ENCODE measurements around the gene ARL4D. TPM values are rescaled to one million over a fixed set of nuclear protein-coding genes. Genes with fewer than 3 reads are reported as not detected.

ARL4D gene
- total RNA-seq, 2 donors from 2014 or later: 5.5 to 24.1 TPM

- Histone ChIP-seq H3K27ac (no peak overlapping the region), H3K4me1 (no peaks in the 10 kb centered on the region), H3K27me3 (no peaks in the 10 kb centered on the region), H3K4me3 (no peak overlapping the region), H3K9me3 (no peaks in the 10 kb centered on the region), H3K36me3 (no peaks in the 10 kb centered on the region)
- no peak for DNase-seq (ENCODE audit: low spot score)
- TF ChIP-seq CTCF (IDR thresholded peaks at IDR 0.05): no peak
These were observed 40.2 kb downstream of the ARL4D start for GRCh38 chr17:43439041-43439440.

- Histone ChIP-seq H3K4me1 (no peaks in the 10 kb centered on the region), H3K27me3 (no peaks in the 10 kb centered on the region), H3K9me3 (no peaks in the 10 kb centered on the region), H3K36me3 (no peaks in the 10 kb centered on the region), H3K27ac (no peak overlapping the region), H3K4me3 (no peak overlapping the region)
- no peak for TF ChIP-seq CTCF (IDR thresholded peaks at IDR 0.05)
- no peak for DNase-seq (ENCODE audit: low spot score)
These were observed 43.9 kb downstream of the ARL4D start for GRCh38 chr17:43442711-43443110.

- no peak for TF ChIP-seq CTCF (IDR thresholded peaks at IDR 0.05)
- Histone ChIP-seq H3K9me3 (no peaks in the 10 kb centered on the region), H3K4me3 (no peak overlapping the region), H3K4me1 (no peaks in the 10 kb centered on the region), H3K27ac (no peak overlapping the region), H3K36me3 (no peaks in the 10 kb centered on the region), H3K27me3 (no peaks in the 10 kb centered on the region)
- DNase-seq (ENCODE audit: low spot score): no peak
These were observed 44.6 kb downstream of the ARL4D start for GRCh38 chr17:43443381-43443780.

GRCh38 chr17:43444223-43445008 lies 45.6 kb downstream of the ARL4D start:
- no peaks in the 10 kb centered on the region for H3K9me3 ChIP-seq
- no peak overlapping the region for H3K27ac ChIP-seq
- H3K4me3 ChIP-seq: no peak overlapping the region
- no peaks in the 10 kb centered on the region for H3K36me3 ChIP-seq
- no peak for TF ChIP-seq CTCF (IDR thresholded peaks at IDR 0.05)
- no peak for DNase-seq (ENCODE audit: low spot score)
- H3K27me3 ChIP-seq: no peaks in the 10 kb centered on the region
- no peaks in the 10 kb centered on the region for H3K4me1 ChIP-seq

- DNase-seq (ENCODE audit: low spot score): no peak
- no peaks in the 10 kb centered on the region for H3K27me3 ChIP-seq
- no peak for TF ChIP-seq CTCF (IDR thresholded peaks at IDR 0.05)
These were observed 46.3 kb downstream of the ARL4D start for GRCh38 chr17:43445009-43445589.

More at GRCh38 chr17:43445009-43445589, 46.3 kb downstream of the ARL4D start:
- H3K4me3 ChIP-seq: no peak overlapping the region
- H3K36me3 ChIP-seq: no peaks in the 10 kb centered on the region
- H3K9me3 ChIP-seq: no peaks in the 10 kb centered on the region
- no peaks in the 10 kb centered on the region for H3K4me1 ChIP-seq
- H3K27ac ChIP-seq: no peak overlapping the region
